Lung (tissue), 12 donors: ENCODE measurements around the gene RNF13. TPM values are rescaled to one million over a fixed set of nuclear protein-coding genes. Genes with fewer than 3 reads are reported as not detected.
"Not testable (repeated sequence)": the region's sequence is repeated elsewhere in the genome, so short reads cannot be mapped to it uniquely, and the experiment has no call there.

Experiments
- ATAC-seq: fragments of 200-7000 bp; cut with Tn5 transposase; one replicate; pipeline ENCODE4 v1.9.1; 2020; ENCODE audit warnings: moderate number of reproducible peaks; ENCODE audit not compliant: insufficient read depth, low FRiP score
- DNase-seq, 3 donors: peaks; one replicate each; pipeline ENCODE4 v3.0.0-alpha.2; 2013 to 2017
- H3K27ac ChIP-seq, 2 donors: one replicate each; pipeline ENCODE4 v1.5.1; 2013; ENCODE audit warnings: mild to moderate bottlenecking in 2 of 2, moderate library complexity in 2 of 2, control low read depth in 1 of 2, inconsistent platforms in 1 of 2, low read depth in 1 of 2, low read length in 1 of 2
- H3K27me3 ChIP-seq, 3 donors: one replicate each; pipeline ENCODE4 v1.5.1; 2013; ENCODE audit warnings: low read length in 2 of 3; ENCODE audit not compliant: control insufficient read depth in 3 of 3, insufficient read depth in 3 of 3
- H3K36me3 ChIP-seq, 4 donors: one replicate each; pipeline ENCODE4 v1.5.1; 2013; ENCODE audit warnings: low read length in 4 of 4, mild to moderate bottlenecking in 1 of 4, moderate library complexity in 1 of 4; ENCODE audit not compliant: control insufficient read depth in 4 of 4, insufficient read depth in 4 of 4
- H3K4me1 ChIP-seq, 5 donors: one replicate each; pipeline ENCODE4 v1.5.1; 2013; ENCODE audit warnings: low read length in 5 of 5, mild to moderate bottlenecking in 2 of 5, moderate library complexity in 1 of 5; ENCODE audit not compliant: control insufficient read depth in 5 of 5, insufficient read depth in 5 of 5
- H3K4me3 ChIP-seq: one replicate; pipeline ENCODE4 v1.5.1; 2013; ENCODE audit warnings: mild to moderate bottlenecking, control low read depth, moderate library complexity
- H3K9ac ChIP-seq, 2 donors: one replicate each; pipeline ENCODE4 v1.5.1; 2013; ENCODE audit warnings: low read length in 2 of 2, control low read depth in 1 of 2; ENCODE audit not compliant: insufficient read depth in 1 of 2
- H3K9me3 ChIP-seq, 4 donors: one replicate each; pipeline ENCODE4 v1.5.1; 2013; ENCODE audit warnings: low read length in 3 of 4, mild to moderate bottlenecking in 1 of 4, moderate library complexity in 1 of 4; ENCODE audit not compliant: control insufficient read depth in 4 of 4, insufficient read depth in 3 of 4
- CTCF ChIP-seq: IDR thresholded peaks from 2 replicates; pipeline ENCODE4 v1.5.1; 2012; ENCODE audit warnings: mild to moderate bottlenecking; ENCODE audit errors: control extremely low read depth, extremely low read depth
- WGBS, 2 donors: extraction: QIAGEN DNeasy Blood & Tissue Kit; methylation state at CpG; one replicate each; pipeline ENCODE4 v1.1.7; 2013; 5-methylcytosine and 5-hydroxymethylcytosine counted together
- polyA plus RNA-seq, 2 donors: library from polyadenylated mRNA; stranded (reverse); fragments of 200-250 nt; gene quantifications; one replicate each; pipeline ENCODE4 v1.2.1, GENCODE V29; 2013
- total RNA-seq, 2 donors: library from RNA; depleted of rRNA in 1 of 2; stranded (reverse); fragments of >200 nt in 1 of 2; gene quantifications; one replicate each; pipeline ENCODE4 v1.2.1, GENCODE V29; 2014 to 2021
- donor health status: control.
- donor health status: control.
- donor health status: Bipolar disorder and iron deficiency.
- donor health status: healthy.
- donor health status: DM: yes; HTN: yes; CAD: no.

RNF13 gene
- total and polyA plus RNA-seq, 4 donors: 56.2 to 170 (median 96.7) TPM

- 97 to 98% methylated on average over 4 of the region's 4 CpGs for WGBS, 2 donors
- no peak for TF ChIP-seq CTCF
- DNase-seq: no peak
Measured at GRCh38 chr3:149831321-149831720, 18.3 kb downstream of the RNF13 start.

GRCh38 chr3:149832086-149832485 is 19.1 kb downstream of the RNF13 start:
- 92 to 95% methylated on average over 1 of the region's 1 CpG for WGBS, 2 donors
- no peak for ATAC-seq
- peaks cover 0 to 8% (median 3%) of the 10 kb centered on the region in 4 donors for H3K9me3 ChIP-seq

More at GRCh38 chr3:149831321-149831720, 18.3 kb downstream of the RNF13 start:
- ATAC-seq: no peak
- H3K36me3 ChIP-seq: peaks cover 0 to 7% (median 0%) of the 10 kb centered on the region in 4 donors
- H3K4me1 ChIP-seq: no peaks in the 10 kb centered on the region
- peaks cover 0 to 8% (median 3%) of the 10 kb centered on the region in 4 donors for H3K9me3 ChIP-seq
- no peak overlapping the region for H3K9ac ChIP-seq
- no peak overlapping the region for H3K4me3 ChIP-seq
- no peak overlapping the region for H3K27ac ChIP-seq
- no peaks in the 10 kb centered on the region for H3K27me3 ChIP-seq

GRCh38 chr3:149833241-149833640 is 20.2 kb downstream of the RNF13 start:
- no peak overlapping the region for H3K9ac ChIP-seq
- TF ChIP-seq CTCF: no peak
- no peak overlapping the region for H3K4me3 ChIP-seq
- no peaks in the 10 kb centered on the region for H3K27me3 ChIP-seq
- H3K36me3 ChIP-seq: peaks cover 0 to 7% (median 0%) of the 10 kb centered on the region in 4 donors
- peaks cover 0 to 8% (median 4%) of the 10 kb centered on the region in 4 donors for H3K9me3 ChIP-seq
- H3K4me1 ChIP-seq: no peaks in the 10 kb centered on the region
- 95 to 97% methylated on average over 2 of the region's 2 CpGs for WGBS, 2 donors
- ATAC-seq: no peak
- DNase-seq: no peak
- no peak overlapping the region for H3K27ac ChIP-seq

More at GRCh38 chr3:149832086-149832485, 19.1 kb downstream of the RNF13 start:
- H3K4me3 ChIP-seq: no peak overlapping the region
- H3K4me1 ChIP-seq: no peaks in the 10 kb centered on the region
- H3K27me3 ChIP-seq: no peaks in the 10 kb centered on the region
- H3K27ac ChIP-seq: no peak overlapping the region
- no peak overlapping the region for H3K9ac ChIP-seq
- no peak for TF ChIP-seq CTCF
- peaks cover 0 to 7% (median 0%) of the 10 kb centered on the region in 4 donors for H3K36me3 ChIP-seq
- DNase-seq: no peak

DNA sequence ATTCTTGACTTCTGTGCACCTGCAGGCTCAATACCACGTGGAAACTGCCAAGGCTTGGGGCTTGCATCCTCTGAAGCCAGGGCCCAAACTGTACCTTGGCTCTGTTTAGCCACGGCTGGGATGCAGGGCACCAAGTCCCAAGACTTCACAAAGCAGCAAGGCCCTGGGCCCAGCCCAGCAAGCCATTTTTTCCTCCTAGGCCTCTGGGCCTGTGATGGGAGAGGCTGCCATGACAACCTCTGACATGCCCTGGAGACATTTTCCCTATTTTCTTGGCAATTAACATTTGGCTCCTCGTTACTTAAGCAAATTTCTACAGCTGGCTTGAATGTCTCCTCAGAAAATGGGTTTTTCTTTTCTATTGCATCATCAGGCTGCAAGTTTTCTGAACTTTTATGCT is 25.5 kb downstream of the RNF13 start:
- 84 to 94% methylated on average over 3 of the region's 3 CpGs for WGBS, 2 donors
- H3K4me1 ChIP-seq, ATAC-seq: not testable (repeated sequence)

DNA sequence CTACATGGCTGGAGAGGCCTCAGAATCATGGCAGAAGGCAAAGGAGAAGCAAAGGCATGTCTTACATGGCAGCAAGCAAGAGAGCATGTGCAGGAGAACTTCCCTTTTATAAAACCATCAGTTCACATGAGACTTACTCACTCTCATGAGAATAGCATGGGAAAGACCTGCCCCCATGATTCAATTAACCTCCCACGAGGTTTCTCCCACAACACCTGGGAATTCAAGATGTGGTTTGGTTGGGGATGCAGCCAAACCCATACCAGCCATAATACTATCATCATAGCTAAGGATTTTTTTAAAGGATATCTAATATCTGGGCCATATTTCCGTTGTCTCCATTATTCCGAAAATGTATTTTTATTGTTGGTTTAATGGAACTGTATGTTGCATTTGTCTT is 26.5 kb downstream of the RNF13 start:
- H3K27me3 ChIP-seq, H3K9me3 ChIP-seq, DNase-seq, H3K27ac ChIP-seq, H3K9ac ChIP-seq, ATAC-seq, H3K36me3 ChIP-seq, H3K4me3 ChIP-seq: not testable (repeated sequence)
- 93 to 96% methylated on average over 3 of the region's 3 CpGs for WGBS, 2 donors
- H3K4me1 ChIP-seq: peaks cover 0 to 10% (median 0%) of the 10 kb centered on the region in 5 donors

More for the DNA sequence above, 25.5 kb downstream of the RNF13 start:
- H3K9me3 ChIP-seq, H3K4me3 ChIP-seq, H3K9ac ChIP-seq, H3K36me3 ChIP-seq, H3K27me3 ChIP-seq, DNase-seq, H3K27ac ChIP-seq: not testable (repeated sequence)
